Gastroesophageal sphincter (tissue), 4 donors: ENCODE results near the gene NTRK1. TPM values are rescaled to one million over a fixed set of nuclear protein-coding genes. Genes with fewer than 3 reads are reported as not detected.

ENCODE experiments used
- ATAC-seq: fragments of 150-250 bp; one replicate; pipeline ENCODE4 v1.9.1; 2016; ENCODE audit warnings: mild to moderate bottlenecking, moderate library complexity
- H3K27ac ChIP-seq, 4 donors: fragments of 200-600 bp; sonication (generic) in 3 of 4; 1 replicate in 3 of 4; 2 replicates in 1 of 4; pipeline ENCODE4 v1.5.1; 2016 to 2019
- H3K27me3 ChIP-seq: fragments of 200-600 bp; sonication (generic); one replicate; pipeline ENCODE4 v1.5.1; 2019
- H3K36me3 ChIP-seq, 2 donors: fragments of 200-600 bp; sonication (generic); one replicate each; pipeline ENCODE4 v1.5.1; 2019; ENCODE audit warnings: control low read depth in 1 of 2
- H3K4me1 ChIP-seq, 3 donors: fragments of 200-600 bp; sonication (generic); 1 replicate in 2 of 3; 2 replicates in 1 of 3; pipeline ENCODE4 v1.5.1; 2016 to 2019; ENCODE audit warnings: control low read depth in 2 of 3
- H3K4me3 ChIP-seq, 2 donors: fragments of 200-600 bp; sonication (generic); one replicate each; pipeline ENCODE4 v1.5.1; 2019; ENCODE audit warnings: mild to moderate bottlenecking in 1 of 2, moderate library complexity in 1 of 2
- H3K9me3 ChIP-seq, 3 donors: fragments of 200-600 bp; sonication (generic); one replicate each; pipeline ENCODE4 v1.5.1; 2017 to 2019; ENCODE audit warnings: control low read depth in 2 of 3
- EP300 ChIP-seq: sonication (generic); formaldehyde crosslinking; IDR thresholded peaks from one replicate; pipeline ENCODE4 v1.6.1; 2017; ENCODE audit warnings: antibody characterized with exemption, mild to moderate bottlenecking
- POLR2A ChIP-seq, 2 donors: fragments of 450-650 bp; IDR thresholded peaks; one replicate each; pipeline ENCODE4 v1.6.1; 2017; ENCODE audit warnings: antibody characterized with exemption in 2 of 2, mild to moderate bottlenecking in 2 of 2, moderate library complexity in 1 of 2
- POLR2AphosphoS5 ChIP-seq: sonication (generic); formaldehyde crosslinking; IDR thresholded peaks from one replicate; pipeline ENCODE4 v1.6.1; 2017; ENCODE audit warnings: antibody characterized with exemption
- WGBS, 2 donors: methylation state at CpG; one replicate each; pipeline ENCODE4 v1.1.5; 2018; ENCODE audit warnings: low coverage in 1 of 2; 5-methylcytosine and 5-hydroxymethylcytosine counted together
- total RNA-seq, 4 donors: library from RNA; depleted of rRNA; stranded (reverse); fragments of >200 nt; gene quantifications; one replicate each; pipeline ENCODE4 v1.1.0, GENCODE V29; 2016
- TF ChIP-seq, protein P1 (sequence below), 4 experiments: fragments of 200-600 bp in 2 of 4; fragments of 450-650 bp in 2 of 4; sonication (generic) in 1 of 4; IDR thresholded peaks; one replicate each; pipeline ENCODE4 v1.5.1; 2017 to 2019; ENCODE audit warnings: antibody characterized with exemption in 4 of 4, mild to moderate bottlenecking in 2 of 4, moderate library complexity in 2 of 4

The NTRK1 gene
- total RNA-seq, 4 donors from 2014 or later, result 0.23 to 4.4 (median 0.72) TPM

- WGBS, 2 donors, result no CpG with 5 or more reads among the region's 1 CpG
- no peak for ATAC-seq
Observed at GRCh38 chr1:156885314-156885713, 24.6 kb downstream of the NTRK1 start.

DNA sequence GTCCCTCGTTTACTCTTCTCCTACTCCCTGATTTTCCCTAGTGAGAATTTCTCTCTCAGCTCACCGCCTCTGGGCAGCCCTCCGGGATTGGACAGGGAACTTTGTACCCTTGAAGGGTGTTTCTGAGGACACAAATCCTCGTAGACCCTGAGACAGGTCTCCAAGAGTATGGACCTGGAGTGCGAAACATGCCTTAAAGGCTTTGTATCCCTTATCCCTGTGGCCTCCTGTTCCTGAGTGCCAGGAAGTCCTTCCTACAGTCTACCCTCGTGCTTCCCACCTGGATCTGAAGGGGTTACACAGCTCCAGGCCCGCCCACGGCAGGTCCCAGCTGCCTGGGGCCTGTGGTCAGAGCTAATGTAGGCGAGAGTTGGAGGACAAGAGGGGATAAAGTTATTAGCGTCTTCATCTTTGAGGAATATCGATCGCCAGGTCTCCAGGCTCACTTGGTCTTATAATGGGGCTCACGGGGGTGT lies 25.3 kb downstream of the NTRK1 start:
- Histone ChIP-seq H3K27me3 (peaks cover 60% of the 10 kb centered on the region), H3K27ac (no peak overlapping the region), H3K4me1 (no peaks in the 10 kb centered on the region), H3K9me3 (no peaks in the 10 kb centered on the region), H3K4me3 (no peak overlapping the region), H3K36me3 (no peaks in the 10 kb centered on the region)
- TF ChIP-seq POLR2A (IDR thresholded peaks at IDR 0.05) (no peak), POLR2AphosphoS5 (no peak), EP300 (no peak)
- TF ChIP-seq, protein P1, sequence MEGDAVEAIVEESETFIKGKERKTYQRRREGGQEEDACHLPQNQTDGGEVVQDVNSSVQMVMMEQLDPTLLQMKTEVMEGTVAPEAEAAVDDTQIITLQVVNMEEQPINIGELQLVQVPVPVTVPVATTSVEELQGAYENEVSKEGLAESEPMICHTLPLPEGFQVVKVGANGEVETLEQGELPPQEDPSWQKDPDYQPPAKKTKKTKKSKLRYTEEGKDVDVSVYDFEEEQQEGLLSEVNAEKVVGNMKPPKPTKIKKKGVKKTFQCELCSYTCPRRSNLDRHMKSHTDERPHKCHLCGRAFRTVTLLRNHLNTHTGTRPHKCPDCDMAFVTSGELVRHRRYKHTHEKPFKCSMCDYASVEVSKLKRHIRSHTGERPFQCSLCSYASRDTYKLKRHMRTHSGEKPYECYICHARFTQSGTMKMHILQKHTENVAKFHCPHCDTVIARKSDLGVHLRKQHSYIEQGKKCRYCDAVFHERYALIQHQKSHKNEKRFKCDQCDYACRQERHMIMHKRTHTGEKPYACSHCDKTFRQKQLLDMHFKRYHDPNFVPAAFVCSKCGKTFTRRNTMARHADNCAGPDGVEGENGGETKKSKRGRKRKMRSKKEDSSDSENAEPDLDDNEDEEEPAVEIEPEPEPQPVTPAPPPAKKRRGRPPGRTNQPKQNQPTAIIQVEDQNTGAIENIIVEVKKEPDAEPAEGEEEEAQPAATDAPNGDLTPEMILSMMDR (IDR thresholded peaks at IDR 0.05), result no peak
- ATAC-seq, result no peak
- WGBS, 2 donors, result 50% methylated on average over 7 of the region's 13 CpGs; no CpG with 5 or more reads in 1 of the 2 donors

More at GRCh38 chr1:156885314-156885713, 24.6 kb downstream of the NTRK1 start:
- H3K27ac ChIP-seq, result no peak overlapping the region
- H3K4me1 ChIP-seq, result no peaks in the 10 kb centered on the region
- H3K9me3 ChIP-seq, result no peaks in the 10 kb centered on the region
- H3K36me3 ChIP-seq, result no peaks in the 10 kb centered on the region
- TF ChIP-seq, protein P1 (IDR thresholded peaks at IDR 0.05), result no peak
- TF ChIP-seq POLR2AphosphoS5 (no peak), EP300 (no peak), POLR2A (IDR thresholded peaks at IDR 0.05) (no peak)
- no peak overlapping the region for H3K4me3 ChIP-seq
- peaks cover 66% of the 10 kb centered on the region for H3K27me3 ChIP-seq

GRCh38 chr1:156886583-156887281 lies 26.1 kb downstream of the NTRK1 start:
- TF ChIP-seq POLR2A (IDR thresholded peaks at IDR 0.05) (no peak), EP300 (no peak), POLR2AphosphoS5 (no peak)
- TF ChIP-seq, protein P1 (IDR thresholded peaks at IDR 0.05), result no peak
- Histone ChIP-seq H3K4me1 (no peaks in the 10 kb centered on the region), H3K36me3 (no peaks in the 10 kb centered on the region), H3K27ac (no peak overlapping the region), H3K27me3 (peaks cover 55% of the 10 kb centered on the region), H3K9me3 (no peaks in the 10 kb centered on the region), H3K4me3 (no peak overlapping the region)
- no peak for ATAC-seq
- WGBS, 2 donors, result 10 to 62% methylated on average over 2 to 5 of the region's 6 CpGs

DNA sequence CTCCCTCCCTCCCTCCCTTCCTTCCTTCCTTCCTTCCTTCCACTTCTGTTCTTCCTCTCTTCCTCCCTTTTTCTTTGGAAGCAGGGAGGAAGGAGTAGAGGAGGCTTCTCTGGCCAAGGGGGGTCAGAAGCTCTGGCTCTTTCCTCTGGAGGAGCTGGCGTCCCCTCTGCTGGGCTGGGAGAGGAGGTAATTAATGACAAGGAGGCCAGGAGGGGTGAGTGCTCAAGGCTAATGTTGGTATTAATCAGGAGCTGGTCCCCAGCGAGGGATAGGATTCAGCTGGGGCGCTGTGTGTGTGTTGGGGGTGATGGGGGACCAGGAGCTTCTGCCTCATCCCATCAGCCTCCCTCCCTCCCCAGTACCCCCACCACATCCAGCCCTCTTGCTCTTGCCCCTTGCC lies 26.7 kb downstream of the NTRK1 start:
- no peak for ATAC-seq
- H3K27ac ChIP-seq, result no peak overlapping the region

More for the DNA sequence above, 26.7 kb downstream of the NTRK1 start:
- TF ChIP-seq POLR2A (IDR thresholded peaks at IDR 0.05) (no peak), POLR2AphosphoS5 (no peak), EP300 (no peak)
- TF ChIP-seq, protein P1 (IDR thresholded peaks at IDR 0.05), result no peak
- Histone ChIP-seq H3K9me3 (no peaks in the 10 kb centered on the region), H3K27me3 (peaks cover 49% of the 10 kb centered on the region), H3K4me1 (peaks cover 0 to 5% (median 0%) of the 10 kb centered on the region in 3 donors), H3K4me3 (no peak overlapping the region), H3K36me3 (no peaks in the 10 kb centered on the region)
- no CpG with 5 or more reads among the region's 3 CpGs for WGBS, 2 donors
